IMR-90 (cell line): ENCODE measurements around the gene ISOC2. TPM values are rescaled to one million over a fixed set of nuclear protein-coding genes. Genes with fewer than 3 reads are reported as not detected.

ENCODE experiments used
- ATAC-seq: fragments of 200-7000 bp; cut with Tn5 transposase; 2 replicates; pipeline ENCODE4 v1.9.1; 2020; ENCODE audit warnings: low read depth, mild to moderate bottlenecking, moderate library complexity
- BruUV-seq: library from RNA; stranded (reverse); fragments of 400-500 nt; replicated peaks from 2 replicates; lab custom pipeline; 2021; lab: Mats Ljungman, UMichigan
- CTCF ChIA-PET: fragments of 300-600 bp; formaldehyde crosslinking; extraction: SDS; loops from one replicate; lab custom pipeline; 2021; ENCODE audit warnings: antibody characterized with exemption; lab: Yijun Ruan, JAX
- POLR2A ChIA-PET: fragments of 300-600 bp; sonication (Branson Sonifier 250); formaldehyde crosslinking; loops from one replicate; lab custom pipeline; 2022; ENCODE audit warnings: antibody characterized with exemption; ENCODE audit not compliant: unreplicated experiment; lab: Charles Lee
- DNase-seq: peaks from one replicate; pipeline ENCODE4 v3.0.0; 2013
- H2AFZ ChIP-seq: replicated peaks from 2 replicates; pipeline ENCODE3; 2013; ENCODE audit warnings: low read length, mild to moderate bottlenecking; ENCODE audit not compliant: poor library complexity
- H2AK5ac ChIP-seq: 2 replicates; pipeline ENCODE4 v1.6.1; 2013; ENCODE audit warnings: low read depth, low read length, inconsistent platforms
- H2AK9ac ChIP-seq: replicated peaks from 2 replicates; pipeline ENCODE3; 2013; ENCODE audit warnings: mild to moderate bottlenecking, low read depth, low read length, moderate library complexity; ENCODE audit not compliant: poor library complexity
- H2BK120ac ChIP-seq: 2 replicates; pipeline ENCODE4 v1.6.1; 2013; ENCODE audit warnings: low read depth, low read length, inconsistent platforms
- H2BK15ac ChIP-seq: 3 replicates; pipeline ENCODE4 v1.6.1; 2013; ENCODE audit warnings: low read depth, low read length, inconsistent platforms
- H2BK20ac ChIP-seq: 2 replicates; pipeline ENCODE4 v1.6.1; 2013; ENCODE audit warnings: low read depth, mild to moderate bottlenecking, inconsistent platforms, low read length, moderate library complexity
- H2BK5ac ChIP-seq: 2 replicates; pipeline ENCODE4 v1.6.1; 2013; ENCODE audit warnings: mild to moderate bottlenecking, low read depth, low read length, inconsistent platforms; ENCODE audit not compliant: poor library complexity, severe bottlenecking
- H3K14ac ChIP-seq: replicated peaks from 2 replicates; pipeline ENCODE4 v1.6.1; 2013; ENCODE audit warnings: low read depth, low read length, inconsistent platforms
- H3K18ac ChIP-seq: 2 replicates; pipeline ENCODE4 v1.6.1; 2013; ENCODE audit warnings: low read depth, low read length, control low read depth
- H3K23ac ChIP-seq: 2 replicates; pipeline ENCODE4 v1.6.1; 2013; ENCODE audit warnings: low read depth, low read length, inconsistent platforms
- H3K27ac ChIP-seq: 2 replicates; pipeline ENCODE4 v1.5.1; 2013; ENCODE audit warnings: mild to moderate bottlenecking, control low read depth, low read length; ENCODE audit not compliant: insufficient read depth
- H3K27me3 ChIP-seq: 2 replicates; pipeline ENCODE4 v1.6.1; 2013; ENCODE audit warnings: low read length; ENCODE audit not compliant: control insufficient read depth, insufficient read depth
- H3K36me3 ChIP-seq: 2 replicates; pipeline ENCODE4 v1.6.1; 2013; ENCODE audit warnings: low read length, mixed read lengths; ENCODE audit not compliant: control insufficient read depth, insufficient read depth
- H3K4ac ChIP-seq: 2 replicates; pipeline ENCODE4 v1.6.1; 2013; ENCODE audit warnings: low read depth, low read length, inconsistent platforms
- H3K4me1 ChIP-seq: 2 replicates; pipeline ENCODE4 v1.6.1; 2013; ENCODE audit warnings: low read length, mixed read lengths; ENCODE audit not compliant: control insufficient read depth, insufficient read depth
- H3K4me2 ChIP-seq: 2 replicates; pipeline ENCODE4 v1.6.1; 2013; ENCODE audit warnings: low read depth, mild to moderate bottlenecking, control low read depth, low read length, moderate library complexity
- H3K4me3 ChIP-seq: 2 replicates; pipeline ENCODE4 v1.5.1; 2013; ENCODE audit warnings: low read depth, mild to moderate bottlenecking, control low read depth, low read length, moderate library complexity; ENCODE audit not compliant: insufficient read depth
- H3K56ac ChIP-seq: 2 replicates; pipeline ENCODE4 v1.6.1; 2013; ENCODE audit warnings: low read length, inconsistent platforms; ENCODE audit not compliant: insufficient read depth; ENCODE audit errors: extremely low read depth
- H3K79me1 ChIP-seq, 2 experiments: 2 replicates each; pipeline ENCODE4 v1.6.1; 2013; ENCODE audit warnings: low read length in 2 of 2, inconsistent platforms in 1 of 2, low read depth in 1 of 2
- H3K9ac ChIP-seq: 2 replicates; pipeline ENCODE4 v1.6.1; 2013; ENCODE audit warnings: low read depth, low read length, control low read depth
- H3K9me1 ChIP-seq: 2 replicates; pipeline ENCODE4 v1.6.1; 2013; ENCODE audit warnings: low read length, inconsistent platforms; ENCODE audit not compliant: insufficient read depth
- H3K9me3 ChIP-seq: 2 replicates; pipeline ENCODE4 v1.6.1; 2013; ENCODE audit warnings: low read length; ENCODE audit not compliant: control insufficient read depth, insufficient read depth
- H4K20me1 ChIP-seq: 2 replicates; pipeline ENCODE4 v1.6.1; 2013; ENCODE audit warnings: low read length, inconsistent platforms; ENCODE audit not compliant: insufficient read depth
- H4K5ac ChIP-seq: 2 replicates; pipeline ENCODE4 v1.6.1; 2013; ENCODE audit warnings: mild to moderate bottlenecking, low read depth, low read length, control low read depth
- H4K8ac ChIP-seq, 2 experiments: 2 replicates each; pipeline ENCODE4 v1.6.1; 2013; ENCODE audit warnings: low read depth in 2 of 2, low read length in 2 of 2, control low read depth in 1 of 2, inconsistent platforms in 1 of 2
- H4K91ac ChIP-seq: 2 replicates; pipeline ENCODE4 v1.6.1; 2013; ENCODE audit warnings: low read depth, low read length, inconsistent platforms; ENCODE audit not compliant: insufficient read depth
- CHD1 ChIP-seq: IDR thresholded peaks from 2 replicates; pipeline ENCODE4 v1.6.1; 2012; ENCODE audit warnings: low read depth, low read length, improper control_type of control experiment
- MAFK ChIP-seq: IDR thresholded peaks from 2 replicates; pipeline ENCODE4 v1.6.1; 2012; ENCODE audit warnings: low read depth, low read length, improper control_type of control experiment
- MAZ ChIP-seq: IDR thresholded peaks from 2 replicates; pipeline ENCODE4 v1.6.1; 2012; ENCODE audit warnings: low read depth, mild to moderate bottlenecking, low read length, improper control_type of control experiment, moderate library complexity, borderline replicate concordance
- MXI1 ChIP-seq: IDR thresholded peaks from 2 replicates; pipeline ENCODE4 v1.6.1; 2012; ENCODE audit warnings: low read depth, mild to moderate bottlenecking, low read length, moderate library complexity, borderline replicate concordance
- POLR2A ChIP-seq: IDR thresholded peaks from 2 replicates; pipeline ENCODE4 v1.6.1; 2012; ENCODE audit warnings: mild to moderate bottlenecking, low read depth, low read length
- RAD21 ChIP-seq: IDR thresholded peaks from 2 replicates; pipeline ENCODE4 v1.6.1; 2012; ENCODE audit warnings: low read length, improper control_type of control experiment
- RCOR1 ChIP-seq: IDR thresholded peaks from 2 replicates; pipeline ENCODE4 v1.6.1; 2012; ENCODE audit warnings: mild to moderate bottlenecking, low read length, improper control_type of control experiment; ENCODE audit not compliant: insufficient replicate concordance
- RFX5 ChIP-seq: IDR thresholded peaks from 2 replicates; pipeline ENCODE4 v1.8.0; 2012; ENCODE audit warnings: low read depth, mild to moderate bottlenecking, low read length, moderate library complexity
- WGBS, 2 experiments: methylation state at CpG; one replicate each; pipeline versions ENCODE4 v1.1.5 to v1.1.7; 2013; ENCODE audit warnings: missing lambda C conversion rate in 2 of 2; ENCODE audit not compliant: insufficient read length in 1 of 2; ENCODE audit errors: extremely low coverage in 2 of 2; 5-methylcytosine and 5-hydroxymethylcytosine counted together
- dilution Hi-C: fragments of 300-500 bp; cut with HindIII; formaldehyde crosslinking; loops from one replicate; pipeline ENCODE4 v1.14.3; 2018; ENCODE audit warnings: low sequenced_read_pairs; ENCODE audit not compliant: unreplicated experiment
- in situ Hi-C: fragments of 300-500 bp; cut with MboI; formaldehyde crosslinking; loops from 3 replicates; pipeline ENCODE4 v1.14.3; 2019; ENCODE audit warnings: low sequenced_read_pairs, inconsistent platforms, mixed read lengths
- intact Hi-C: fragments of 100-400 bp; cut with micrococcal nuclease; formaldehyde crosslinking; loops from 2 replicates; pipeline ENCODE4 v1.10.0; 2022
- polyA plus RNA-seq, 3 experiments: library from polyadenylated mRNA; depleted of rRNA; stranded (reverse); fragments of >200 nt; gene quantifications; 2 replicates each; pipeline ENCODE4 v1.2.3, GENCODE V29; 2012; ENCODE audit warnings: low replicate concordance in 1 of 3
- total RNA-seq: library from RNA; depleted of rRNA; stranded (reverse); fragments of >200 nt; gene quantifications from 2 replicates; pipeline ENCODE4 v1.2.3, GENCODE V29; 2012

Gene ISOC2
- total and polyA plus RNA-seq, 2 of the 4 experiments (the other 2 are of a cell fraction) = 56.1 to 82.1 TPM

DNA sequence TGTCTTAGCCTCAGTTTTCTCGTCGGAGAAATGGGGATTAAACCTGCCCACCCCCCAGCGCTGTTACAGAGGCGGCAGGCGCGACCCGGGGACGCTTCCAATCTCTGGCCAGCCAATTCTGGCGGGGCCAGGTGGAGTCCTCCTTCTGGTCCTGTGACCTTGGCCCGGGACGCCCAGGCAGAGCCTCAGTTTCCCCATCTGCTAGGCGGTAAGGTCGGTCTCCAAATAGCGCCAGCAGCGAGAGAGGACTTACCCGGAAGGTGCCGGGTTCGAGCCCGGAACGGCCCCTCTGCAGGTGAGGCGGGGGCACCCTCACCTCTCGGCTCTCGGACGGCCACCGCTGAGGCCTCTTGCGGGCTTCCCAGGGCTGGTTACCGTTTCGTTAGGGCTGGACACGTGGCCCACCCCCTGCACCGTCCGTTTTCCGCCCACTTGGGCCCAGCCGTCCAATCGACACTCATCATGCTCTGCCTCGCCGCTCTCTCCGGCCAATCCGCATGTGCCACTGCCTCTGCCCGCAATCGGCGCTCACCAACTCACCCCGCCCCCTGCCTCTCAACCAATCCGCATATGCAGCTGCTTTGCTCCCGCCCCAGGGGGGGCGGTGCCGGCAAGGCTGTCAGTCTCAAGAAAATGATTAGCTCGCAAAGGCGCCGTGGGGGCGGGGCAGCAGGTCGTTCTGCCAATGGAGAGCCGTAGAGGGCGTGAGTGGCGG, at the start of gene ISOC2 (continued):
- TF ChIP-seq MAZ (peak; percentile 88), MXI1 (peak; percentile 90), RCOR1 (peak; percentile 59), POLR2A (peak; percentile 90), RFX5 (0 out of 2 replicates have a peak, but pooled peaks have one; percentile 23)

DNA sequence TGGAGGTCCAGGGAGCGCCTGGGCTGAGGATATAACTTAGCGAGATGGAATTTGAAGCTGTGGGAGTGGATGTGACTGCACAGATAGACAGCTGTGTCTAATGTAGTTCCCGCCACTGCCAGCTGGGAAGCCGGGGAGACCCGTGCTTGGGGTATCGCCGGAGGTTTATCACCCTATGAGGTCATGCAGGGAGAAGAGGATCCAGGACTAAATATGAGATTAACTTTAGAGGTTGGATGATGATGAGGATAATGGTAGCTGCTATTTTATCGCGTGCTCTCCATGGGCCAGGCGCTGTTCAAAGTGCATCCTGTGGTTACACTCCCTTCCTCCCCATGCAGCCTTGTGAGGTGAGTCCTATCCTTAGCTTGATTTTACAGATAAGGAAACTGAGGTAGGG, 46.7 kb upstream of the ISOC2 start:
- no peak for DNase-seq
- no peak overlapping the region for H3K56ac ChIP-seq
- no TSS peak for BruUV-seq
- no peaks in the 10 kb centered on the region for H3K9me3 ChIP-seq
- no peak overlapping the region for H3K14ac ChIP-seq
- H3K4me2 ChIP-seq = no peak overlapping the region
- no peak overlapping the region for H4K8ac ChIP-seq
- H3K9me1 ChIP-seq = no peaks in the 10 kb centered on the region
- WGBS, 2 experiments = 14% methylated on average over 5 of the region's 10 CpGs; no CpG with 5 or more reads in 1 of the 2 experiments
- H2BK120ac ChIP-seq = no peak overlapping the region
- H3K79me1 ChIP-seq = no peaks in the 10 kb centered on the region
- no peak overlapping the region for H3K9ac ChIP-seq
- H4K20me1 ChIP-seq = no peaks in the 10 kb centered on the region
- no peak overlapping the region for H2BK15ac ChIP-seq
- H3K4me3 ChIP-seq = no peak overlapping the region
- H3K27me3 ChIP-seq = no peaks in the 10 kb centered on the region
- H2BK20ac ChIP-seq = no peak overlapping the region
- ChIA-PET CTCF (interaction anchor here (2.3 kb wide), 1 partner anchor 40 kb away, joined by 5 read pairs; no protein-coding TSS in a partner anchor), POLR2A (no interaction called here)
- H3K36me3 ChIP-seq = no peaks in the 10 kb centered on the region; the same call in 1 of the 2 replicates
- H3K18ac ChIP-seq = no peak overlapping the region
- H3K4me1 ChIP-seq = no peaks in the 10 kb centered on the region
- H2AK9ac ChIP-seq = peak overlapping the region; percentile 72
- H4K5ac ChIP-seq = no peak overlapping the region
- H4K91ac ChIP-seq = no peak overlapping the region
- no peak overlapping the region for H2BK5ac ChIP-seq
- no peak overlapping the region for H2AK5ac ChIP-seq
- no peak overlapping the region for H3K23ac ChIP-seq
- intact Hi-C loops = no loop called here
- H2AFZ ChIP-seq = peak overlapping the region; percentile 21
- dilution Hi-C loops = no loop called here
- in situ Hi-C loops = no loop called here
- H3K4ac ChIP-seq = no peak overlapping the region
- ATAC-seq = no peak
- TF ChIP-seq POLR2A (no peak), MAFK (no peak), MXI1 (no peak), RAD21 (no peak), CHD1 (no peak)
- no peak overlapping the region for H3K27ac ChIP-seq
